Measurements from ENCODE around the gene ANK3.

GRCh38 chr10:59985639-59986038 is 404.0 kb downstream of the ANK3 start:
- TF ChIP-seq CTCF (conservative IDR thresholded peaks at IDR 0.05) (no peak), EZH2 (IDR thresholded peaks at IDR 0.05; ENCODE audit: low read depth) (no peak)
